GM23338 (cell line): ENCODE measurements around the gene TBX19.

Experiments used
- CTCF ChIP-seq, 2 experiments: fragments of 200-600 bp in 1 of 2; sonication (generic) in 1 of 2; conservative IDR thresholded peaks; 2 replicates each; pipeline versions ENCODE4 v1.5.1 to v1.6.1; 2016 to 2017; ENCODE audit warnings: antibody characterized with exemption in 2 of 2, low read depth in 2 of 2, mild to moderate bottlenecking in 2 of 2, moderate library complexity in 1 of 2
- EZH2 ChIP-seq: fragments of 200-600 bp; sonication (generic); IDR thresholded peaks from one replicate; pipeline ENCODE4 v1.8.0; 2017; ENCODE audit warnings: antibody characterized with exemption, mild to moderate bottlenecking, low read depth; ENCODE audit not compliant: unreplicated experiment

GRCh38 chr1:168235548-168235885 lies 45.2 kb upstream of the TBX19 start:
- TF ChIP-seq EZH2 (no peak), CTCF (conservative IDR thresholded peaks at IDR 0.05; ENCODE audit: low read depth in 2 of 2) (peak in 1 of 2 experiments; percentile 30; a peak in 1 of 4 replicates)
